Measurements from ENCODE around the gene VAC14.
"Not testable (repeated sequence)": the region's sequence is repeated elsewhere in the genome, so short reads cannot be mapped to it uniquely, and the experiment has no call there.

Gene VAC14

DNA sequence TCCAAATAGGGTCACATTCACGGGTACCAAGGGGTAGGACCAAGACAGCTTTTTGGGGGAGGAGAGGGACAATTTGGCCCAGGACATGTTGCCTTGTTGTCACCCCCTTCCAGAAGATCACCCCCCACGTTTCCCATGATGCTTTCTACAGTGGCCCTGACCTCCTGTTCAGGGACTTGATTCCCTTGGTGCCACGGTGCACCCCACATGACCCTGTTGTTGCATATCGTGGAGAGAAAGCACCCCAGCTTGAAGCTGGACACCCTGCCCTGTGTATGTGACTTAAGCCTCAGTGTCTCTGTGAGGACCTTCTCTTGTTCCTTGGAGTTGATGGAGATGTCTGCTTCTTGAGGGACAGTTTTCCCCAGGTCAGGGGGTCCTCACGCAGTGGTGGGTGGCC is 142.0 kb downstream of the VAC14 start:
- no peak for DNase-seq

- no peak for DNase-seq
Measured at GRCh38 chr16:70657956-70658355, 143.0 kb downstream of the VAC14 start.

DNA sequence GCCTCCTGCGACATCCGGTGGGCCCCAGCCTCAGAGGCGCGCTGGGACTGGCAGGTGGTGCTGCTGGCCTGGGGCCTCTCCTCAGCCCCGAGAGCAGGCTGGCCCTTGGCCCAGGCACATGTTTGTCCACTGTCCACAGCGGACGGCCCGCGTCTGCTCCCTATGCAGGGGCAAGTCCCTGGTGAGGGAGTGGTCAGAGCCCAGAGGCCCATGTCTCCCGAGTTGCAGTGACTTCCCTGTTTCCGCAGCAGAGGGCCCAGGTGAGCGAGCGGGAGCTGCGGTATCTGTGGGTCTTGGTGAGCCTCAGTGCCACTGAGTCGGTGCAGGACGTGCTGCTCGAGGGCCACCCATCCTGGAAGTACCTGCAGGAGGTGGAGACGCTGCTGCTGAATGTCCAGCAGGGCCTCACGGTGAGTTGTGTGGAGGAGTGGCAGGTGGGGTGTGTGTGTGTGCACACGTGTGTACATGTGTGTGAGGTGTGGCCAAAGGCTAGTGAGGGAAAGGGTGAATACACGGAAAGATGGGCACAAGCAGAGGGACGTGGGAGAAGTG is 144.2 kb downstream of the VAC14 start:
- DNase-seq = no peak

DNA sequence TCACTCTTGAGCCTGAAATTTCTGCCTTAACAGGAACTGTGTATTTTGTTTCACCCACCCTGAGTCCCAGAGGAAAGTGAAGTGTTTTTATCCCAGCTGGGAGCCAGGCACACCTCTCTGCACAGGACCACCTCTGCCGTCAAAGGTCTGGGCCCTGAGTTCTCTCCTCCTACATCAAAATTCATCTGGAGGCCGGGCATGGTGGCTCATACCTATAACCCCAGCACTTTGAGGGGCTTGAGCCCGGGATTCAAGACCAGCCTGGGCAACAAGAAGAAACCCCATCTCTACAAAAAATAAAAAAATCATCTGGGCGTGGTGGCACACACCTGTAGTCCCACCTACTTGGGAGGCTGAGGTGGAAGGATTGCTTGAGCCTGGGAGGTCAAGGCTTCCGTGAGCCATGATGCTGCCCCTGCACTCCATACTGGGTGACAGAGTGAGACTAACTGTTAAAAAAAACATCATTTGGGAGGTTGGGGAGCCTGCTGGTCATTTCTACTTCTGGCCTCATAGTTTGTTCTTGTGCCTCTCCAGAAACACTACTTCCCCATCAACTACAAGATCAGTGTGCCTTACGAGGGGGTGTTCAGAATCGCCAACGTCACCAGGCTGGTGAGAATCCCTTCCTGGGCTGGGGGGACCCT is 144.8 kb downstream of the VAC14 start:
- no peak for DNase-seq

GRCh38 chr16:70653809-70654771 is 146.9 kb downstream of the VAC14 start:
- peak; percentile 82 for DNase-seq

GRCh38 chr16:70653406-70653805 is 147.6 kb downstream of the VAC14 start:
- DNase-seq = no peak

- DNase-seq = no peak
Measured at GRCh38 chr16:70652322-70652721, 148.6 kb downstream of the VAC14 start.

GRCh38 chr16:70651524-70651923 is 149.4 kb downstream of the VAC14 start:
- no peak for DNase-seq

GRCh38 chr16:70650216-70650615 is 150.7 kb downstream of the VAC14 start:
- DNase-seq = no peak

- DNase-seq = no peak
Measured at GRCh38 chr16:70649300-70649699, 151.7 kb downstream of the VAC14 start.

DNA sequence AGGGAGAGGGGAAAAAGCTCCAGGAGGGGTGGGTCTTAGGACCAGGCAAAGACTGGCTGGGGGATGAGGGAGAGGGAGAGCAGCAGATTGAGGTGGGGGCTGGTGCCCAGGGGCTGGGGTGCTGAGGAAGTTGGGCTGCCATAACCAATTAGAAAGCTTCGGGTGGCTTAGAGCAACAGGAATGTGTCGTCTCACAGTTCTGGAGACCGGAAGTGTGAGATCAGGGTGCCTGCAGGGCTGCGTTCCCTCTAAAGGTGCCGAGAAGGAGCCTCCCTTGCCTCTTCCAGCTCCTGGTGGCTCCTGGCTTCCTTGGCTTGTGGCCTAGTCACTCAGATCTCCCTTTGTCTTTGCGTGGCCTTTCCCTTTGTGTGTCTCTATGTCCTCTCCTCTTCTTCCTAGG is 152.4 kb downstream of the VAC14 start:
- no peak for DNase-seq

DNA sequence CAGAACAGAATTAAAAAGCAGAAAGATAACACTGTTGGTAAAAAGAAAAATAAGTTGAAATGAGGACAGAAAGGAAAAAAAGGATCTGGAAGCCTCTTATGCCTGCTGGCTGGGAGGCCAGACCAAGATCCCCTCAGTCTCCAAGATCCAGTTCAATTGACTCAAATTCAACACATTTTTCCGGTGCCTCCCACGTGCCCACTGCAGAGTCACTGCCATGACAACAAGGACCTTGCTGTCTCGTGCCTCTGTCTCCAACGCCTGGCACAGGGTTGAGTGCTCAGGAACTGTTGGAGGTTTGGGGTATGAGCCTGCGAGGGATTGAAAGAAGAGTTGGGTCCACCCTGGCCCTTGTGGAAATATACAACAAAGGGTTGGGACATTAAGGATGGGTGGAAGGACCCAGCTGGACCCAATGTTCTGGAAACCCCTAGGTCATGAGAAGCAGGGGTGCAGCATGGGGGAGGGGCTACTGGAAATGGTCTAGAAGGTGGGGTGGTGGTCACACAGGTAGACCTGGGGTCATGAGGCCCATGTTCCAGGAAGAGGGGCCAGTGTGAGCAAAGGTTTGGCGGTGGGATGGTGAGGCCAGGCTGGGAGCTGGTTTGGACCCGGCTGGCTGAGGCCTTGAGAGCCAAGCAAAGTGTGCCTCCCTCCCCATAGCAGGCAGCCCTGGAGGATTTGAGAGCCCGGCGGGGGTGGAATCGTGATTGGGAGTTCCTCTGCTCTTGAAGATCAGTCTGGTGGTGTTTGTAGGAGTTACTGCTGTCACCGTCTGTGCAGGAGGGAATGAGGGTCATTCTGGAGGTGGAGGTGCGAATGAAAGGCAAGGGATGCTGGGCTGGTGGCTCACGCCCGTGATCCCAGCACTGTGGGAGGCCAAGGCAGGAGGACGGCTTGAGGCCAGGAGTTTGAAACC is 153.3 kb downstream of the VAC14 start:
- no peak for DNase-seq

DNA sequence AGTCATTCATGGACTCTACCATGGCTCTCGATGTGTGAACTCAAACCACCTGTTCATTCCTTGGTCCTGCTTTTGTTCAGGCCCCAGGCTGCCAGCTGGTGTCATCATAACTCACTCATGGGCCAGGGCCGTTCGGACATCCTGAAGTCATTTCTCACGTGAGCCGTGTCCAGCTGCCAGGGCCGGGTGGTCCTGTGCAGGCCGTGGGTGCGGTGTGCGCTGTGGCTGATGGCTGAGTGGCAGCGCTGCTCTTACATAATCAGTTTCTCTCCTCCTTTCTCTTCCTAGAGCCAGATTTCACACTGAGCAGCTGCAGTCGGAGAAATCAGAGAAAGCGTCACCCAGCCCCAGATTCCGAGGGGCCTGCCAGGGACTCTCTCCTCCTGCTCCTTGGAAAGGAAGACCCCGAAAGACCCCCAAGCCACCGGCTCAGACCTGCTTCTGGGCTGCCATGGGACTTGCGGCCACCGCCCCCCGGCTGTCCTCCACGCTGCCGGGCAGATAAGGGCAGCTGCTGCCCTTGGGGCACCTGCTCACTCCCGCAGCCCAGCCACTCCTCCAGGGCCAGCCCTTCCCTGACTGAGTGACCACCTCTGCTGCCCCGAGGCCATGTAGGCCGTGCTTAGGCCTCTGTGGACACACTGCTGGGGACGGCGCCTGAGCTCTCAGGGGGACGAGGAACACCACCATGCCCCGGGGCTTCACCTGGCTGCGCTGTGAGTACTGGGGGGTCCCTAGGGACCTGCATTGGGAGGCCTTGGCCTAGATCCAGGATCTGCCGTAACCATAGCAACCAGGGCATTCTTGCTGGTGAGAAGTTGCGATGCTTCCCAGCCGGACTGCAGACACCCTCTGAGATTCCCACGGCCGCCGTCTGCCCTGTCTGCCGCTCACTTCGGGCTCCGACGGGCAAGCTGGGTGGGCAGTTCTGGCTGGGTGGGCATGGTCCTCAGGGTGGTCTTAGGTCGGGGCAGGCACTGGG is 154.4 kb downstream of the VAC14 start, which contains the start of gene IL34:
Gene IL34 (plus strand): TSS at position 300 of the 982 bp plus-strand sequence. CDS start 389 bp downstream, at position 689.
- DNase-seq = no peak

DNA sequence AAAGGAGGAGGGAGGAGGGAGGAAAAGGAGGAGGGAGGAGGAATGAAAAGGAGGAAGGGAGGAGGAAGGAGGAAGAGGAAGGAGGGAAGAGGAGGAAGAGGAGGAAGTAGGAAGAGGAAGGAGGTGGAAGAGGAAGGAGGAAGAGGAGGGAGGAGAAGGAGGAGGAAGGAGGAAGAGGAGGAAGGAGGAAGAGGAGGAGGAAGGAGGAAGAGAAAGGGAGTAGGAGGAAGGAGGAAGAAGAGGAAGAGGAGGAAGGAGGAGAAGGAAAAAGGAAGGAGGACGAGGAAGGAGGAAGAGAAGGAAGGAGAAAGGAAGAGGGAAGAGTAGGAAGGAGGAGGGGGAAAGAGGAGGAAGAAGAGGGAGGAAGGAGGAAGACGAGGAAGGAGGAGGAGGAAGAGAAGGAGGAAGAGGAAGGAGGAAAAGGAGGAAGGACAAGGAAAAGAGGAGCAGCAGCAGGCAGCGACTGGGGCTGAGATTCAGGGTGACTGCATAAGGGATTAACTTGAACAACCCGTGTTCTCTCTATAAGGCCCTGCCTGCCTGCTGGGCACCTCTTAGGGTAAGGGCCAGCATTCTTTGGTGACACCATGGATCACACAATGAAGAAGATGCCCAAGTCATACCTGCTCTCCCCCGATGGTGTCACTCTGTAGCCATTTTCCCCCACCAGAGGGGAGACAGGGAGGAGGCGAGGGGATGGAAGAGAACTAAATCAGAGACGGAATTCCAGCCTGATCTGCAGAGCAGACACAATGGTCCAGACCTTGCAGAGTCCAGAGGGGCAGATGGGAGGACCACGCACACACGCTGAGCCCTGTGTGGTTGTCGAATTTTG is 156.0 kb downstream of the VAC14 start:
- DNase-seq = no peak

DNA sequence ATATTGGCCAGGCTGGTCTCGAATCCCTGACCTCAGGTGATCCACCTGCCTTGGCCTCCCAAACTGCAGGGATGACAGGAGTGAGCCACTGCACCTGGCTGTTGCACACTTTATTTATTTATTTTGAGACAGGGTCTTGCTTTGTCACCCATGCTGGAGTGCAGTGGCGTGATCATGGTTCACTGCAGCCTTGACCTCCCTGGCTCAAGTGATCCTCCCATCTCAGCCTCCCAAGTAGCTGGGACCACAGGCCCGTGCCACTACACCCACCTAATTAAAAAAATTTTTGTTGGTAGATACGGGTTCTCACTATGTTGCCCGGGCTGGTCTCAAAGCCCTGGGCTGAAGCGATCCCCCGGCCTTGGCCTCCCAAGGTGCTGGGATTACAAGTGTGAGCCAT is 157.7 kb downstream of the VAC14 start:
- DNase-seq = not testable (repeated sequence)

GRCh38 chr16:70642633-70643032 is 158.3 kb downstream of the VAC14 start:
- no peak for DNase-seq

GRCh38 chr16:70638814-70639792 is 161.9 kb downstream of the VAC14 start:
- no peak for DNase-seq
